Naive B cell (primary cell): ENCODE measurements around the gene ARV1. TPM values are rescaled to one million over a fixed set of nuclear protein-coding genes. Genes with fewer than 3 reads are reported as not detected.
"Not testable (repeated sequence)": the region's sequence is repeated elsewhere in the genome, so short reads cannot be mapped to it uniquely, and the experiment has no call there.

Source experiments
- ATAC-seq, 2 donors: fragments of 150-1000 bp; cut with Tn5 transposase; 2 replicates each; pipeline ENCODE4 v1.10.0; 2021; ENCODE audit warnings: low read depth in 2 of 2, mild to moderate bottlenecking in 2 of 2, moderate library complexity in 2 of 2
- DNase-seq: peaks from one replicate; pipeline ENCODE4 v3.0.0; 2022
- H3K27ac Mint-ChIP-seq, 6 donors: one replicate each; pipeline ENCODE4 v1.8.0; 2020 to 2022; ENCODE audit warnings: mild to moderate bottlenecking in 6 of 6, mixed read lengths in 6 of 6, moderate library complexity in 5 of 6, inconsistent platforms in 2 of 6
- H3K27me3 Mint-ChIP-seq, 3 donors: one replicate each; pipeline ENCODE4 v1.8.0; 2021 to 2022; ENCODE audit warnings: mixed read lengths in 3 of 3, mild to moderate bottlenecking in 1 of 3
- H3K36me3 Mint-ChIP-seq, 2 donors: one replicate each; pipeline ENCODE4 v1.8.0; 2020 to 2022; ENCODE audit warnings: mixed read lengths in 2 of 2, inconsistent platforms in 1 of 2, mild to moderate bottlenecking in 1 of 2
- H3K4me1 Mint-ChIP-seq, 3 donors: one replicate each; pipeline ENCODE4 v1.8.0; 2020 to 2022; ENCODE audit warnings: mixed read lengths in 3 of 3, inconsistent platforms in 1 of 3, mild to moderate bottlenecking in 1 of 3, moderate library complexity in 1 of 3
- H3K4me3 Mint-ChIP-seq, 8 donors: one replicate each; pipeline ENCODE4 v1.8.0; 2020 to 2022; ENCODE audit warnings: mild to moderate bottlenecking in 8 of 8, mixed read lengths in 8 of 8, moderate library complexity in 8 of 8, inconsistent platforms in 2 of 8
- H3K9me3 Mint-ChIP-seq, 7 donors: one replicate each; pipeline ENCODE4 v1.8.0; 2020 to 2022; ENCODE audit warnings: mixed read lengths in 7 of 7, mild to moderate bottlenecking in 5 of 7, inconsistent platforms in 2 of 7, moderate library complexity in 1 of 7
- polyA plus RNA-seq, 6 donors: library from polyadenylated mRNA; unstranded; fragments of 300-500 nt; fragmentation: Illumina TruSeq; gene quantifications; one replicate each; pipeline ENCODE4 v1.2.3, GENCODE V29; 2021; ENCODE audit warnings: low read depth in 6 of 6

ARV1 gene
- polyA plus RNA-seq, 6 donors from 2014 or later = 33.6 to 46.4 (median 38.8) TPM

GRCh38 chr1:231028682-231029081 lies 49.8 kb downstream of the ARV1 start:
- Mint-ChIP-seq H3K4me3 (peak overlapping the region in 7 of 8 donors; percentile 23 to 81 (median 49)), H3K36me3 (no peaks in the 10 kb centered on the region), H3K4me1 (peaks cover 14 to 28% (median 19%) of the 10 kb centered on the region in 3 donors), H3K9me3 (no peaks in the 10 kb centered on the region), H3K27ac (peak overlapping the region in 3 of 6 donors; percentile 64 to 95 (median 94)), H3K27me3 (peaks cover 0 to 17% (median 5%) of the 10 kb centered on the region in 3 donors)
- ATAC-seq = no peak
- no peak for DNase-seq

GRCh38 chr1:231029247-231029646 lies 50.4 kb downstream of the ARV1 start:
- not testable (repeated sequence) for H3K27ac Mint-ChIP-seq, H3K9me3 Mint-ChIP-seq, ATAC-seq, H3K36me3 Mint-ChIP-seq, DNase-seq, H3K4me3 Mint-ChIP-seq
- peaks cover 0 to 17% (median 9%) of the 10 kb centered on the region in 3 donors for H3K27me3 Mint-ChIP-seq
- peaks cover 14 to 28% (median 19%) of the 10 kb centered on the region in 3 donors for H3K4me1 Mint-ChIP-seq

- peaks cover 14 to 28% (median 19%) of the 10 kb centered on the region in 3 donors for H3K4me1 Mint-ChIP-seq
- no peaks in the 10 kb centered on the region for H3K9me3 Mint-ChIP-seq
- peak overlapping the region in 1 of 6 donors; percentile 52 for H3K27ac Mint-ChIP-seq
- no peak for DNase-seq
- H3K27me3 Mint-ChIP-seq = peaks cover 0 to 17% (median 9%) of the 10 kb centered on the region in 3 donors
- ATAC-seq = no peak
- no peaks in the 10 kb centered on the region for H3K36me3 Mint-ChIP-seq
- H3K4me3 Mint-ChIP-seq = no peak overlapping the region
Observed at GRCh38 chr1:231029841-231030240, 50.9 kb downstream of the ARV1 start.

- peak overlapping the region in 1 of 6 donors; percentile 32 for H3K27ac Mint-ChIP-seq
- H3K27me3 Mint-ChIP-seq = peaks cover 15 to 31% (median 21%) of the 10 kb centered on the region in 3 donors
- DNase-seq (no peak), ATAC-seq (no peak)
- H3K9me3 Mint-ChIP-seq = no peaks in the 10 kb centered on the region
- H3K4me3 Mint-ChIP-seq = no peak overlapping the region
- H3K36me3 Mint-ChIP-seq = peaks cover 0 to 6% of the 10 kb centered on the region in 2 donors
- H3K4me1 Mint-ChIP-seq = peaks cover 21 to 36% (median 27%) of the 10 kb centered on the region in 3 donors
Observed at GRCh38 chr1:231032963-231033362, 54.1 kb downstream of the ARV1 start.

- no peak overlapping the region for H3K27ac Mint-ChIP-seq
- no peaks in the 10 kb centered on the region for H3K9me3 Mint-ChIP-seq
- no peak overlapping the region for H3K4me3 Mint-ChIP-seq
- H3K4me1 Mint-ChIP-seq = peaks cover 13 to 33% (median 27%) of the 10 kb centered on the region in 3 donors
- ATAC-seq (no peak), DNase-seq (no peak)
- H3K27me3 Mint-ChIP-seq = peaks cover 15 to 24% (median 16%) of the 10 kb centered on the region in 3 donors
- H3K36me3 Mint-ChIP-seq = peaks cover 0 to 6% of the 10 kb centered on the region in 2 donors
Observed at GRCh38 chr1:231035799-231036198, 56.9 kb downstream of the ARV1 start.

- Mint-ChIP-seq H3K4me3 (peak overlapping the region in 2 of 8 donors; percentile 16 to 90), H3K27ac (peak overlapping the region in 1 of 6 donors; percentile 30), H3K4me1 (peaks cover 17 to 37% (median 30%) of the 10 kb centered on the region in 3 donors), H3K27me3 (peaks cover 15 to 24% (median 16%) of the 10 kb centered on the region in 3 donors), H3K9me3 (no peaks in the 10 kb centered on the region), H3K36me3 (peaks cover 0 to 6% of the 10 kb centered on the region in 2 donors)
- no peak for ATAC-seq
- DNase-seq = no peak
Observed at GRCh38 chr1:231036416-231036815, 57.5 kb downstream of the ARV1 start.

GRCh38 chr1:231037585-231038517 lies 59.0 kb downstream of the ARV1 start:
- no peak overlapping the region for H3K27ac Mint-ChIP-seq
- H3K9me3 Mint-ChIP-seq = no peaks in the 10 kb centered on the region
- ATAC-seq (no peak), DNase-seq (no peak)
- peaks cover 15 to 24% (median 16%) of the 10 kb centered on the region in 3 donors for H3K27me3 Mint-ChIP-seq
- H3K36me3 Mint-ChIP-seq = peaks cover 0 to 6% of the 10 kb centered on the region in 2 donors
- peak overlapping the region in 5 of 8 donors; percentile 16 to 90 (median 44) for H3K4me3 Mint-ChIP-seq
- H3K4me1 Mint-ChIP-seq = peaks cover 18 to 31% (median 28%) of the 10 kb centered on the region in 3 donors

GRCh38 chr1:231039161-231040018 lies 60.5 kb downstream of the ARV1 start:
- peak overlapping the region in 2 of 6 donors; percentile 47 to 80 for H3K27ac Mint-ChIP-seq
- H3K27me3 Mint-ChIP-seq = peaks cover 11 to 24% (median 15%) of the 10 kb centered on the region in 3 donors
- DNase-seq (peak; percentile 26), ATAC-seq (peak; percentile 23 to 33)
- H3K9me3 Mint-ChIP-seq = peaks cover 0 to 8% (median 4%) of the 10 kb centered on the region in 7 donors
- peaks cover 18 to 28% (median 28%) of the 10 kb centered on the region in 3 donors for H3K4me1 Mint-ChIP-seq
- H3K36me3 Mint-ChIP-seq = peaks cover 0 to 6% of the 10 kb centered on the region in 2 donors
- H3K4me3 Mint-ChIP-seq = peak overlapping the region; percentile 71 to 90 (median 82)

GRCh38 chr1:231040019-231040799 lies 61.3 kb downstream of the ARV1 start, which contains the start of gene FAM89A:
TSS of gene FAM89A (minus strand) at chr1:231040254. CDS start at chr1:231040211, 43 bp downstream.
- Mint-ChIP-seq H3K4me3 (peak within 1 kb of the TSS; percentile 77 to 91 (median 86)), H3K36me3 (peaks cover 6 to 8% of the 10 kb centered on the region in 2 donors), H3K27ac (peak within 1 kb of the TSS in 3 of 6 donors; percentile 31 to 90 (median 80)), H3K9me3 (peaks cover 7 to 15% (median 10%) of the 10 kb centered on the region in 7 donors), H3K4me1 (peaks cover 18 to 28% (median 28%) of the 10 kb centered on the region in 3 donors), H3K27me3 (peaks cover 11 to 31% (median 23%) of the 10 kb centered on the region in 3 donors)
- DNase-seq (peak; percentile 56), ATAC-seq (peak; percentile 78)

GRCh38 chr1:231040800-231041718 lies 62.2 kb downstream of the ARV1 start:
- DNase-seq = peak; percentile 3

GRCh38 chr1:231041719-231042261 lies 62.9 kb downstream of the ARV1 start:
- ATAC-seq (no peak), DNase-seq (no peak)
- H3K4me3 Mint-ChIP-seq = peak overlapping the region in 7 of 8 donors; percentile 38 to 90 (median 77)
- H3K27ac Mint-ChIP-seq = peak overlapping the region in 2 of 6 donors; percentile 31 to 58
- peaks cover 8 to 16% (median 12%) of the 10 kb centered on the region in 7 donors for H3K9me3 Mint-ChIP-seq
- H3K36me3 Mint-ChIP-seq = peaks cover 6 to 14% of the 10 kb centered on the region in 2 donors
- H3K4me1 Mint-ChIP-seq = peaks cover 14 to 25% (median 19%) of the 10 kb centered on the region in 3 donors
- H3K27me3 Mint-ChIP-seq = peaks cover 8 to 34% (median 31%) of the 10 kb centered on the region in 3 donors

More at GRCh38 chr1:231040800-231041718, 62.2 kb downstream of the ARV1 start:
- peaks cover 8 to 16% (median 12%) of the 10 kb centered on the region in 7 donors for H3K9me3 Mint-ChIP-seq
- H3K4me1 Mint-ChIP-seq = peaks cover 18 to 28% (median 26%) of the 10 kb centered on the region in 3 donors
- peak overlapping the region in 4 of 6 donors; percentile 22 to 71 (median 44) for H3K27ac Mint-ChIP-seq
- no peak for ATAC-seq
- H3K36me3 Mint-ChIP-seq = peaks cover 6 to 14% of the 10 kb centered on the region in 2 donors
- H3K27me3 Mint-ChIP-seq = peaks cover 11 to 32% (median 31%) of the 10 kb centered on the region in 3 donors
- H3K4me3 Mint-ChIP-seq = peak overlapping the region; percentile 77 to 91 (median 85)
